Sigmoid colon (tissue), 4 donors: ENCODE results near the gene TATDN3.

ENCODE experiments used
- EP300 ChIP-seq, 4 donors: sonication (generic); formaldehyde crosslinking; IDR thresholded peaks; one replicate each; pipeline ENCODE4 v1.6.1; 2017; ENCODE audit warnings: antibody characterized with exemption in 4 of 4
- TF ChIP-seq, protein P1 (sequence below), 4 experiments: fragments of 450-650 bp in 3 of 4; fragments of 200-600 bp in 1 of 4; IDR thresholded peaks; one replicate each; pipeline ENCODE4 v1.5.1; 2016 to 2019; ENCODE audit warnings: antibody characterized with exemption in 4 of 4, mild to moderate bottlenecking in 3 of 4, moderate library complexity in 2 of 4

DNA sequence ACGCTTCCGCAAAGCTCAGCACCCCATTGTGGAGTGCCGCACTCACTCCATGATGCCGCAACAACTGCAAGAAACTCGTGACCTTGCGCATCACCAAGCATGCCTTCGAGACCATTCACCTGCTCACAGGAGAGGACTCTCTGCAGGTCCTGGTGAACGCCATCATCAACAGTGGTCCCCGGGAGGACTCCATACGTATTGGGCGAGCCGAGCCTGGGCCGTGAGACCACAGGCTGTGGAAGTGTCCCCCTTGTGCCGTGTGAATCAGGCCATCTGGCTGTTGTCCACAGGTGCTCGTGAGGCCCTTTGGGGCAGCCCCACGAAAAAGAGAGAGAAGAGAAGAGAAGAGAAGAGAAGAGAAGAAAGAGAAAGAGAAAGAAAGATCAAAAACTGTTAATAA, 32.5 kb downstream of the TATDN3 start:
- TF ChIP-seq, protein P1, sequence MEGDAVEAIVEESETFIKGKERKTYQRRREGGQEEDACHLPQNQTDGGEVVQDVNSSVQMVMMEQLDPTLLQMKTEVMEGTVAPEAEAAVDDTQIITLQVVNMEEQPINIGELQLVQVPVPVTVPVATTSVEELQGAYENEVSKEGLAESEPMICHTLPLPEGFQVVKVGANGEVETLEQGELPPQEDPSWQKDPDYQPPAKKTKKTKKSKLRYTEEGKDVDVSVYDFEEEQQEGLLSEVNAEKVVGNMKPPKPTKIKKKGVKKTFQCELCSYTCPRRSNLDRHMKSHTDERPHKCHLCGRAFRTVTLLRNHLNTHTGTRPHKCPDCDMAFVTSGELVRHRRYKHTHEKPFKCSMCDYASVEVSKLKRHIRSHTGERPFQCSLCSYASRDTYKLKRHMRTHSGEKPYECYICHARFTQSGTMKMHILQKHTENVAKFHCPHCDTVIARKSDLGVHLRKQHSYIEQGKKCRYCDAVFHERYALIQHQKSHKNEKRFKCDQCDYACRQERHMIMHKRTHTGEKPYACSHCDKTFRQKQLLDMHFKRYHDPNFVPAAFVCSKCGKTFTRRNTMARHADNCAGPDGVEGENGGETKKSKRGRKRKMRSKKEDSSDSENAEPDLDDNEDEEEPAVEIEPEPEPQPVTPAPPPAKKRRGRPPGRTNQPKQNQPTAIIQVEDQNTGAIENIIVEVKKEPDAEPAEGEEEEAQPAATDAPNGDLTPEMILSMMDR (IDR thresholded peaks at IDR 0.05), result no peak
- TF ChIP-seq EP300 (IDR thresholded peaks at IDR 0.05), result no peak
